ENCODE results near the gene EVA1B. TPM values are rescaled to one million over a fixed set of nuclear protein-coding genes. Genes with fewer than 3 reads are reported as not detected.

EVA1B gene, protein sequence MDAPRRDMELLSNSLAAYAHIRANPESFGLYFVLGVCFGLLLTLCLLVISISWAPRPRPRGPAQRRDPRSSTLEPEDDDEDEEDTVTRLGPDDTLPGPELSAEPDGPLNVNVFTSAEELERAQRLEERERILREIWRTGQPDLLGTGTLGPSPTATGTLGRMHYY
- 170 and 275 TPM in 2 replicates for total RNA-seq

DNA sequence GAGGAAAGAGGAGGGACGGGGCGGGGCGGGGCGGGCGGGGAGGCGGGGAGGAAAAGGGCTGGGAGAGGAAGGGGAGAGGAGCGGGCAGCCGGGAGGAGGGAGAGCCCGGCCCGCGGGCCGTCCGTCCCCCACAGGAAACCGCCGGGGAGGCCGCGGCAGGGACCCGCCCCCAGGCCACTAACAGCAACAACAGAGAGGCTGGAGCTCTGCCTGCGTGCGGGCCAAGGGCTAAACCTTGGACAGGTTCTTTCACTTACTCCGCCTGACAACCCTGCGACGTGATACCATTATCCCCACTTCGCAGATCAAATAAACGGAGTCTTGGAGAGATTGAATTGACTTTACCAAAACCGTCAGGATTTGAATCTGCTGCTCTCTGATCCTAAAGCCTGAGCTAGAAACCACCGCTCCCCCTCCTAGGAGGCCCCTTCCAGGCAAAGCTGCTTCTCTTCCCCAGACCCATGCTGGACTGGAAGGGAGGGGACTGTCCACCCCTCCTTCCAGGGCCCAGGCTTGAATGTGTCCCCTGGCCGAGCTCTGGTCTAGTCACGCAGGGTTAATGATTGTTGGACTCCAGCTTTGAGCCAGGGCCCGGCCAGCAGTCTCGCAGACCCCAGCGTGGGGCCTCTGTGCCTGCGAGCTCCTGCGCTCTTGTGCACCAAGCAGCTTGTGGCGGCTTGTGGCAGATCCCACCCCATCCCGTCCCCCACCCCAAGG, at the start of gene EVA1B:
TSS of gene EVA1B (minus strand) at position 10 of the 717 bp plus-strand sequence. CDS start 608 bp downstream, outside the sequence.

DNA sequence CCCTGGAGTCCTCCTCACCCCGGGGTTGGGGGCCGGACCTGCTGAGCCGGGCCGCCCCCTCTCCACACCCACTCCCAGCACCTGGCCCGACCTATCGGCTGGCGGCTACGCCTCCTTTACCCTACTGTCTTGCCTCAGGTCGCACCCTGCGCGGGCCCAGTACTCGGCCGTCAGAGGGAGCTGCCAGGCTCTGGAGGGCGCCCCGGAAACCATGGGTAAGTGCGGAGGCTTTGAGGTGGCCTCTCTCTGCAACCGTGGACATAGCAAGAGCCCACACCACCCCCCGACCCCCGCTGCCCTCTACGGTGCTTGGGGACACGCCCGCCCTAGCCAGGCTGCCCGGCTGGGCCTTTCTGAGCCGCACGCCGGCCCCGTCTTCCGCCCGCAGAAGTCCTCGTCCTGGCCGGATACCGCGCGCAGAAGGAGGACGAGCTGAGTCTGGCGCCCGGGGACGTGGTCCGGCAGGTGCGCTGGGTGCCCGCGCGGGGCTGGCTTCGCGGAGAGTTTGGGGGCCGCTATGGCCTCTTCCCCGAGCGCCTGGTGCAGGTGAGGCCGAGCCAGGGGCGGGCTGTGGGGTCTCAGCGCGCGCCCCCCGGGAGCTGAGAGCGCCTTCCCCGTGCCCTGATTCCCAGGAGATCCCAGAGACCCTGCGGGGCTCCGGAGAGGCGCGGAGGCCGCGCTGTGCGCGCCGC, 17.1 kb downstream of the EVA1B start, which contains the start of gene SH3D21:
TSS of gene SH3D21 (plus strand) at position 159 of the 692 bp plus-strand sequence. CDS start at position 212, 53 bp downstream.

Other genes starting within 250 kb of the EVA1B start
- gene TEKT2, start 239.6 kb downstream of the EVA1B start, total RNA-seq, result 0.15 and 0.32 TPM in 2 replicates
- gene ADPRS, start 234.8 kb downstream of the EVA1B start, total RNA-seq, result 39.3 and 42.2 TPM in 2 replicates
- under 0.01 and 0.76 TPM in 2 replicates for gene COL8A2, start 198.4 kb downstream of the EVA1B start, total RNA-seq
- gene TRAPPC3, start 174.2 kb downstream of the EVA1B start, total RNA-seq, result 146 and 167 TPM in 2 replicates
- 62.4 and 93.2 TPM in 2 replicates for gene MAP7D1, start 167.5 kb downstream of the EVA1B start, total RNA-seq
- 95.2 and 127 TPM in 2 replicates for gene THRAP3, start 99.2 kb downstream of the EVA1B start, total RNA-seq
- gene SH3D21, start 17.3 kb downstream of the EVA1B start, total RNA-seq, result 0.91 and 0.97 TPM in 2 replicates
- 10.7 and 14.7 TPM in 2 replicates for gene STK40, start 62.3 kb upstream of the EVA1B start, total RNA-seq
- 11.1 and 13.3 TPM in 2 replicates for gene LSM10, start 74.3 kb upstream of the EVA1B start, total RNA-seq
- 4.9 and 5.5 TPM in 2 replicates for gene OSCP1, start 126.8 kb upstream of the EVA1B start, total RNA-seq
- 82.8 and 97.4 TPM in 2 replicates for gene MRPS15, start 140.7 kb upstream of the EVA1B start, total RNA-seq
- not detected in 2 replicates for gene CSF3R, start 159.3 kb upstream of the EVA1B start, total RNA-seq

Measured in epithelial cell of umbilical artery (primary cell).